Astrocyte of the cerebellum (primary cell): ENCODE measurements around the gene UCKL1.

ENCODE experiments used
- DNase-seq: peaks from one replicate; pipeline ENCODE4 v3.0.0-alpha.2; 2011; ENCODE audit warnings: low read depth
- H3K4me3 ChIP-seq: 2 replicates; pipeline ENCODE4 v1.5.1; 2011; ENCODE audit warnings: mild to moderate bottlenecking, low read depth, low read length, moderate library complexity
- CTCF ChIP-seq: IDR thresholded peaks from 2 replicates; pipeline ENCODE4 v1.5.1; 2012; ENCODE audit warnings: low read length, low read depth, moderate library complexity, mild to moderate bottlenecking; ENCODE audit errors: missing control alignments
- in situ Hi-C: cut with HindIII; loops from 2 replicates; pipeline ENCODE4 v1.10.0; 2017; ENCODE audit warnings: low sequenced_read_pairs

The UCKL1 gene

GRCh38 chr20:63967330-63968135 is 11.3 kb upstream of the UCKL1 start:
- in situ Hi-C loops = no loop called here
- no peak overlapping the region for H3K4me3 ChIP-seq
- DNase-seq = no peak
- TF ChIP-seq CTCF = no peak

GRCh38 chr20:63966944-63967322 is 10.7 kb upstream of the UCKL1 start:
- no peak for TF ChIP-seq CTCF
- in situ Hi-C loops = no loop called here
- H3K4me3 ChIP-seq = no peak overlapping the region
- no peak for DNase-seq

GRCh38 chr20:63966172-63966943 is 10.1 kb upstream of the UCKL1 start:
- no peak for DNase-seq
- no peak overlapping the region for H3K4me3 ChIP-seq
- no peak for TF ChIP-seq CTCF
- in situ Hi-C loops = no loop called here

- in situ Hi-C loops = no loop called here
- TF ChIP-seq CTCF = no peak
- H3K4me3 ChIP-seq = no peak overlapping the region
- no peak for DNase-seq
Observed at GRCh38 chr20:63964412-63964811, 8.2 kb upstream of the UCKL1 start.

GRCh38 chr20:63963784-63964301 is 7.6 kb upstream of the UCKL1 start:
- no peak overlapping the region for H3K4me3 ChIP-seq
- in situ Hi-C loops = no loop called here
- DNase-seq = no peak
- no peak for TF ChIP-seq CTCF

- no peak overlapping the region for H3K4me3 ChIP-seq
- no peak for TF ChIP-seq CTCF
- in situ Hi-C loops = no loop called here
- no peak for DNase-seq
Observed at GRCh38 chr20:63963348-63963741, 7.1 kb upstream of the UCKL1 start.
